HepG2 (cell line): ENCODE results near the gene SLC38A1. TPM values are rescaled to one million over a fixed set of nuclear protein-coding genes. Genes with fewer than 3 reads are reported as not detected.

Experiments
- ATAC-seq: fragments of 200-7000 bp; cut with Tn5 transposase; 3 replicates; pipeline ENCODE4 v1.9.1; 2020; ENCODE audit warnings: mild to moderate bottlenecking, moderate library complexity
- BruUV-seq: library from RNA; stranded (reverse); fragments of 400-500 nt; replicated peaks from 2 replicates; lab custom pipeline; 2021; lab: Mats Ljungman, UMichigan
- CTCF ChIA-PET: fragments of 300-600 bp; formaldehyde crosslinking; extraction: SDS; loops from one replicate; lab custom pipeline; 2021; ENCODE audit warnings: low total read pairs, inconsistent platforms, low intra/inter-chr PET ratio; lab: Yijun Ruan, JAX
- POLR2A ChIA-PET: fragments of 350-600 bp; sonication (Branson Sonifier 250); formaldehyde crosslinking; loops from one replicate; lab custom pipeline; 2020; ENCODE audit warnings: antibody characterized with exemption, inconsistent platforms; lab: Yijun Ruan, JAX
- DNase-seq: peaks from one replicate; pipeline ENCODE4 v3.0.0-alpha.2; 2015; ENCODE audit warnings: low spot score
- FAIRE-seq: peaks from 3 replicates; lab custom pipeline; 2011; peaks lifted over from hg19 to GRCh38; lab: Jason Lieb, UNC
- H2AFZ ChIP-seq: one replicate; pipeline ENCODE4 v1.6.1; 2011; ENCODE audit warnings: low read length, inconsistent platforms
- H3K27ac ChIP-seq: fragments of 300-600 bp; 3 replicates; pipeline ENCODE4 v1.8.0; 2011; ENCODE audit warnings: mixed run types, mild to moderate bottlenecking, mixed read lengths, low read length, inconsistent platforms; ENCODE audit not compliant: insufficient read depth; ENCODE audit errors: extremely low read length
- H3K27me3 ChIP-seq, 2 experiments: fragments of 200-600 bp in 1 of 2; 2 replicates in 1 of 2; 3 replicates in 1 of 2; pipeline versions ENCODE4 v1.6.0 to v1.8.0; 2011; ENCODE audit warnings: low read length in 2 of 2, mild to moderate bottlenecking in 2 of 2, moderate library complexity in 2 of 2, inconsistent platforms in 1 of 2; ENCODE audit not compliant: insufficient read depth in 2 of 2, control insufficient read depth in 1 of 2
- H3K36me3 ChIP-seq, 2 experiments: fragments of 200-600 bp in 1 of 2; replicated peaks in 1 of 2; 2 replicates in 1 of 2; 3 replicates in 1 of 2; pipeline versions ENCODE4 v1.5.1 to v1.8.0; 2011; ENCODE audit warnings: low read length in 2 of 2, inconsistent platforms in 1 of 2; ENCODE audit not compliant: insufficient read depth in 2 of 2, control insufficient read depth in 1 of 2
- H3K4me1 ChIP-seq: 2 replicates; pipeline ENCODE4 v1.5.1; 2012; ENCODE audit warnings: low read length, inconsistent platforms; ENCODE audit not compliant: insufficient read depth
- H3K4me2 ChIP-seq: 2 replicates; pipeline ENCODE4 v1.6.0; 2011; ENCODE audit warnings: low read depth, low read length, inconsistent platforms
- H3K4me3 ChIP-seq, 3 experiments: fragments of 200-600 bp in 1 of 3; sonication (generic), shearing (Covaris generic) in 1 of 3; replicated peaks in 1 of 3; 2 replicates each; pipeline ENCODE4 v1.5.1; 2011 to 2016; ENCODE audit warnings: low read length in 3 of 3, inconsistent platforms in 2 of 3, low read depth in 2 of 3, mild to moderate bottlenecking in 2 of 3, control low read depth in 1 of 3, mixed read lengths in 1 of 3; ENCODE audit not compliant: insufficient read depth in 1 of 3
- H3K79me2 ChIP-seq: one replicate; pipeline ENCODE4 v1.6.1; 2011; ENCODE audit warnings: low read length, inconsistent platforms; ENCODE audit not compliant: insufficient read depth
- H3K9ac ChIP-seq: 2 replicates; pipeline ENCODE4 v1.6.0; 2011; ENCODE audit warnings: mild to moderate bottlenecking, low read depth, low read length, inconsistent platforms; ENCODE audit not compliant: insufficient read depth
- H3K9me3 ChIP-seq: 2 replicates; pipeline ENCODE4 v1.5.1; 2012; ENCODE audit warnings: mild to moderate bottlenecking, low read length
- H4K20me1 ChIP-seq: 2 replicates; pipeline ENCODE4 v1.6.0; 2011; ENCODE audit warnings: inconsistent platforms, mild to moderate bottlenecking, low read length, moderate library complexity; ENCODE audit not compliant: insufficient read depth
- BRF2 ChIP-seq: sonication (generic); formaldehyde crosslinking; IDR thresholded peaks from 2 replicates; pipeline ENCODE4 v1.8.1; 2022; ENCODE audit warnings: mild to moderate bottlenecking, missing genetic modification reagents
- CBX5 ChIP-seq: sonication (generic); formaldehyde crosslinking; IDR thresholded peaks from 2 replicates; pipeline ENCODE4 v1.4.0; 2020; ENCODE audit warnings: missing genetic modification reagents, borderline replicate concordance
- CTCF ChIP-seq: sonication (generic); formaldehyde crosslinking; IDR thresholded peaks from 2 replicates; pipeline ENCODE4 v1.5.0; 2020; ENCODE audit warnings: mild to moderate bottlenecking, missing genetic modification reagents, moderate library complexity
- GABPA ChIP-seq, 2 experiments: IDR thresholded peaks; 2 replicates each; pipeline ENCODE4 v1.6.1; 2011 to 2016; ENCODE audit warnings: low read depth in 2 of 2, low read length in 1 of 2, missing biosample characterization in 1 of 2, missing genetic modification characterization in 1 of 2
- KLF13 ChIP-seq: sonication (generic); formaldehyde crosslinking; IDR thresholded peaks from 2 replicates; pipeline ENCODE4 v1.4.0; 2020; ENCODE audit warnings: mild to moderate bottlenecking, missing genetic modification reagents
- MTA1 ChIP-seq: sonication (generic); formaldehyde crosslinking; IDR thresholded peaks from 2 replicates; pipeline ENCODE4 v1.4.0; 2020; ENCODE audit warnings: missing genetic modification reagents, mild to moderate bottlenecking, borderline replicate concordance
- NFRKB ChIP-seq: fragments of 450-650 bp; IDR thresholded peaks from 2 replicates; pipeline ENCODE4 v1.6.1; 2017
- PPARG ChIP-seq: conservative IDR thresholded peaks from 2 replicates; pipeline ENCODE4 v1.6.1; 2016; ENCODE audit warnings: missing biosample characterization, missing genetic modification reagents
- RFXAP ChIP-seq: sonication (generic); formaldehyde crosslinking; IDR thresholded peaks from 2 replicates; pipeline ENCODE4 v1.4.0; 2020; ENCODE audit warnings: missing genetic modification reagents, borderline replicate concordance
- STAT5B ChIP-seq: sonication (generic); formaldehyde crosslinking; IDR thresholded peaks from 2 replicates; pipeline ENCODE4 v1.4.0; 2020; ENCODE audit warnings: missing genetic modification reagents
- ZFY ChIP-seq: sonication (generic); formaldehyde crosslinking; IDR thresholded peaks from 2 replicates; pipeline ENCODE4 v1.4.0; 2020; ENCODE audit warnings: missing genetic modification reagents
- ZNF296 ChIP-seq: sonication (generic); formaldehyde crosslinking; conservative IDR thresholded peaks from 2 replicates; pipeline ENCODE4 v1.5.0; 2020; ENCODE audit warnings: mild to moderate bottlenecking, missing genetic modification reagents
- ZNF749 ChIP-seq: sonication (generic); formaldehyde crosslinking; IDR thresholded peaks from 2 replicates; pipeline ENCODE4 v1.8.0; 2022; ENCODE audit warnings: mild to moderate bottlenecking, missing genetic modification reagents, moderate library complexity, borderline replicate concordance
- WGBS: methylation state at CpG from one replicate; pipeline ENCODE4 v1.1.6; 2017; ENCODE audit warnings: low lambda C conversion rate; 5-methylcytosine and 5-hydroxymethylcytosine counted together
- in situ Hi-C: cut with HindIII; loops from 2 replicates; pipeline ENCODE4 v1.10.0; 2017; ENCODE audit warnings: low pct_unique_long_range_greater_than_20kb; ENCODE audit not compliant: extremely low pct_ligation_motif_present
- intact Hi-C: fragments of 100-400 bp; cut with micrococcal nuclease; formaldehyde crosslinking; loops from one replicate; pipeline ENCODE4 v1.10.0; 2022; ENCODE audit not compliant: unreplicated experiment
- polyA plus RNA-seq, 8 experiments: library from polyadenylated mRNA; depleted of rRNA in 3 of 8; stranded (reverse) in 7 of 8; unstranded in 1 of 8; fragments of >200 nt; fragmentation: Illumina TruSeq in 4 of 8; extraction: Trizol in 4 of 8; gene quantifications; 2 replicates each; pipeline versions ENCODE4 v1.2.1 to v1.2.3, GENCODE V29; 2011 to 2016; ENCODE audit warnings: low read depth in 4 of 8, missing spikeins in 1 of 8, mixed read lengths in 1 of 8; ENCODE audit not compliant: insufficient read depth in 1 of 8
- total RNA-seq, 5 experiments: library from RNA; depleted of rRNA; stranded (reverse); fragments of >200 nt; fragmentation: Illumina TruSeq; extraction: Trizol; gene quantifications; 2 replicates each; pipeline ENCODE4 v1.2.3, GENCODE V29; 2016; ENCODE audit warnings: low read depth in 1 of 5

SLC38A1 gene
- total and polyA plus RNA-seq, 2 of the 13 experiments (the other 11 are each of a cell fraction or from before 2014, with no cell fraction given): 47.0 to 50.6 TPM

- BruUV-seq: no TSS peak
- H3K79me2 ChIP-seq: no peaks in the 10 kb centered on the region
- H3K4me2 ChIP-seq: no peak overlapping the region
- intact Hi-C loops (no loop called here), in situ Hi-C loops (no loop called here)
- TF ChIP-seq MTA1 (CRISPR knock-in tag) (no peak), BRF2 (CRISPR knock-in tag) (no peak), STAT5B (CRISPR knock-in tag) (no peak), ZNF296 (CRISPR knock-in tag) (no peak), RFXAP (CRISPR knock-in tag) (no peak)
- no peaks in the 10 kb centered on the region for H3K27me3 ChIP-seq
- ATAC-seq (no peak), DNase-seq (no peak), FAIRE-seq (no peak)
- ChIA-PET POLR2A (no interaction called here), CTCF (no interaction called here)
- no peak overlapping the region for H2AFZ ChIP-seq
- H3K4me3 ChIP-seq: no peak overlapping the region
- no peaks in the 10 kb centered on the region for H3K9me3 ChIP-seq
- 93% methylated on average over 2 of the region's 2 CpGs for WGBS
- no peak overlapping the region for H3K27ac ChIP-seq
- H3K4me1 ChIP-seq: peaks cover 11% of the 10 kb centered on the region
- H3K36me3 ChIP-seq: peaks cover 20 to 72% of the 10 kb centered on the region in 2 experiments
- H3K9ac ChIP-seq: no peak overlapping the region
- no peaks in the 10 kb centered on the region; the same call in 1 of the 2 replicates for H4K20me1 ChIP-seq
Observed at GRCh38 chr12:46205294-46205693, 63.5 kb downstream of the SLC38A1 start.

- Histone ChIP-seq H3K9ac (no peak overlapping the region), H3K9me3 (peaks cover under 1% of the 10 kb centered on the region; the same call in 1 of the 2 replicates), H3K4me1 (no peaks in the 10 kb centered on the region), H3K79me2 (no peaks in the 10 kb centered on the region), H2AFZ (no peak overlapping the region), H4K20me1 (no peaks in the 10 kb centered on the region), H3K36me3 (peaks cover 23 to 84% of the 10 kb centered on the region in 2 experiments), H3K4me3 (no peak overlapping the region), H3K27ac (no peak overlapping the region), H3K4me2 (no peak overlapping the region), H3K27me3 (no peaks in the 10 kb centered on the region)
- in situ Hi-C loops (no loop called here), intact Hi-C loops (no loop called here)
- ChIA-PET POLR2A (no interaction called here), CTCF (no interaction called here)
- no TSS peak for BruUV-seq
- WGBS: 96% methylated on average over 5 of the region's 5 CpGs
- FAIRE-seq (no peak), ATAC-seq (no peak), DNase-seq (no peak)
- TF ChIP-seq NFRKB (no peak), CBX5 (CRISPR knock-in tag) (no peak), KLF13 (CRISPR knock-in tag) (no peak), ZNF749 (CRISPR knock-in tag) (no peak), ZFY (CRISPR knock-in tag) (no peak), PPARG (CRISPR knock-in tag) (no peak), GABPA (IDR thresholded peaks at IDR 0.05; ENCODE audit: low read depth, low read length) (no peak), GABPA (CRISPR knock-in tag; IDR thresholded peaks at IDR 0.05; ENCODE audit: low read depth) (no peak), CTCF (CRISPR knock-in tag) (no peak)
Observed at GRCh38 chr12:46201284-46201789, 67.5 kb downstream of the SLC38A1 start.
